Measurements from ENCODE around the gene C19orf12.
"Not testable (repeated sequence)": the region's sequence is repeated elsewhere in the genome, so short reads cannot be mapped to it uniquely, and the experiment has no call there.

- not testable (repeated sequence) for TF ChIP-seq CTCF (IDR thresholded peaks at IDR 0.05; ENCODE audit: borderline replicate concordance, extremely low read depth, low read length, poor library complexity, severe bottlenecking); EZH2 (IDR thresholded peaks at IDR 0.05; ENCODE audit: borderline replicate concordance, low read depth, low read length, severe bottlenecking)
These were observed 44.1 kb downstream of the C19orf12 start for GRCh38 chr19:29671026-29671392.

Data from DND-41 (cell line).